GM12872 (cell line): ENCODE results near the gene CHRNB4.

ENCODE experiments used
- TF ChIP-seq, protein P1 (sequence below): IDR thresholded peaks from 3 replicates; pipeline ENCODE4 v1.5.1; 2011; ENCODE audit warnings: low read depth, mild to moderate bottlenecking, low read length, moderate library complexity; ENCODE audit not compliant: insufficient read depth

Gene CHRNB4

GRCh38 chr15:78638658-78639314, 2.2 kb downstream of the CHRNB4 start:
- TF ChIP-seq, protein P1, sequence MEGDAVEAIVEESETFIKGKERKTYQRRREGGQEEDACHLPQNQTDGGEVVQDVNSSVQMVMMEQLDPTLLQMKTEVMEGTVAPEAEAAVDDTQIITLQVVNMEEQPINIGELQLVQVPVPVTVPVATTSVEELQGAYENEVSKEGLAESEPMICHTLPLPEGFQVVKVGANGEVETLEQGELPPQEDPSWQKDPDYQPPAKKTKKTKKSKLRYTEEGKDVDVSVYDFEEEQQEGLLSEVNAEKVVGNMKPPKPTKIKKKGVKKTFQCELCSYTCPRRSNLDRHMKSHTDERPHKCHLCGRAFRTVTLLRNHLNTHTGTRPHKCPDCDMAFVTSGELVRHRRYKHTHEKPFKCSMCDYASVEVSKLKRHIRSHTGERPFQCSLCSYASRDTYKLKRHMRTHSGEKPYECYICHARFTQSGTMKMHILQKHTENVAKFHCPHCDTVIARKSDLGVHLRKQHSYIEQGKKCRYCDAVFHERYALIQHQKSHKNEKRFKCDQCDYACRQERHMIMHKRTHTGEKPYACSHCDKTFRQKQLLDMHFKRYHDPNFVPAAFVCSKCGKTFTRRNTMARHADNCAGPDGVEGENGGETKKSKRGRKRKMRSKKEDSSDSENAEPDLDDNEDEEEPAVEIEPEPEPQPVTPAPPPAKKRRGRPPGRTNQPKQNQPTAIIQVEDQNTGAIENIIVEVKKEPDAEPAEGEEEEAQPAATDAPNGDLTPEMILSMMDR, result peak; percentile 68

- TF ChIP-seq, protein P1, result no peak
Observed at GRCh38 chr15:78637776-78638435, 3.1 kb downstream of the CHRNB4 start.

- TF ChIP-seq, protein P1, result no peak
Observed at GRCh38 chr15:78636378-78636859, 4.6 kb downstream of the CHRNB4 start.

DNA sequence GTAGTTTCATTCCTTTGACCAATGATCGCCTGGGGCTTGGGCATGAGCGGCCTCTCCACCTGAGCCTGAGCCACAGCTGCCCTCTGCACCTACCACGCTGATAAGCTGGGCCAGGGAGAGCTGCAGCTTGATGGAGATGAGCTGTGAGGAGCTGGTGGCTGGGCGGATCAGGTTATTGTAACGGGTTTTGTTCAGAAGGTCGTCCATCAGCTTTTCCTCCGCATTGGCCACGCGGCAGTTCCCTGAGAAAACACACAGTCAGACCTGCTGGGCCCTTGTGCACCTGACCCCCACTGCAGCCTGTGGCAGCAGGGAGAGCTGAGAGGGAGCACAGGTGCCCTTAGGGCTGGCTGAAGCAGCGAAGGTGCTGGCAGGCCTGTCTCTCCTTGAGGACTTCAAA, 5.7 kb downstream of the CHRNB4 start:
- TF ChIP-seq, protein P1, result no peak

GRCh38 chr15:78634210-78635145, 6.5 kb downstream of the CHRNB4 start:
- TF ChIP-seq, protein P1, result no peak

DNA sequence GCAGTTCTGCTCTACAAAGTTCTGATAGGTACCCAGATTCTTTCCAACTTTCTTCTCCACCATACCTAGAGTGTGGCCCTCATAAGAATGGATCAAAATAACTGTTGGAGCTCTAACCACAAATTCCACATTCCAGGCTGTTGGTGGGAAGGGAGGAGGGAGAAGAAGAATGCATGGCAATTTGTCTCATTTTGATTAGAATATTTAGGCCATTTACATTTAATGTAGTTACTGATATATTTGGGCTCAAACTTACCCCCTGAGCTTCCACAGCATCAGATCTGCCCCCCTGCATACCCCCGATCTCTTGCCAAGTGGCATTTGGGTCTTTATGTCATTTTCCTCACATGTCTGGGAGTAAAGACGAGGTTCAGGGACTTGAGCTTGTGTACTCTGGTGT, 7.7 kb downstream of the CHRNB4 start:
- TF ChIP-seq, protein P1, result no peak
